Head of caudate nucleus (tissue), 42 donors: ENCODE data around the gene TUBB.
"Not testable (repeated sequence)": the region's sequence is repeated elsewhere in the genome, so short reads cannot be mapped to it uniquely, and the experiment has no call there.

Experiments
- DNase-seq, 42 donors: peaks; one replicate each; pipeline versions ENCODE4 v3.0.0 to v3.0.0-alpha.2; 2020 to 2021; ENCODE audit warnings: mixed read lengths in 7 of 42
- intact Hi-C: fragments of 100-400 bp; cut with DNase I; formaldehyde crosslinking; loops from one replicate; pipeline ENCODE4 v1.15.0; 2022

Gene TUBB

DNA sequence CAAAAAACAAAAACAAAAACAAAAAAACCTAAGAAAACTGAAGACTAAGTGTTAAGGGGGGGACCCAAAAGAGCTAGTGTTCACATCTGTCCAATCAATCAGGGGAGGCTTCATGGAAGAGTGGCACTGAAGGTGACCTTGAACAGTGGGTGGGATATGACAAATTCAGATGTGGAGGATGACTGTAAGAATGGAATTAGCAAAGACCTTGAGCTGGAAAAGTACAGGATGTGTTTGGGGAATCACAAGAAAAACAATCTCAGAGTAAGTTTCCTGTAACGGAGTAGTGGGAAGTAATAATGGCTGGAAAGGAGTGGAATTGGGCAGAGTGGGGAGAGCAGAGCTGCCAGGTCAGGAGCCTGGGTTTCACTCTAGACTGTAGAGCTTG lies 27.1 kb downstream of the TUBB start:
- DNase-seq, result no peak
- intact Hi-C loops, result loop anchor here (10.0 kb wide), 1 partner anchor 138 kb away; the partner anchor contains the start of gene DDR1

DNA sequence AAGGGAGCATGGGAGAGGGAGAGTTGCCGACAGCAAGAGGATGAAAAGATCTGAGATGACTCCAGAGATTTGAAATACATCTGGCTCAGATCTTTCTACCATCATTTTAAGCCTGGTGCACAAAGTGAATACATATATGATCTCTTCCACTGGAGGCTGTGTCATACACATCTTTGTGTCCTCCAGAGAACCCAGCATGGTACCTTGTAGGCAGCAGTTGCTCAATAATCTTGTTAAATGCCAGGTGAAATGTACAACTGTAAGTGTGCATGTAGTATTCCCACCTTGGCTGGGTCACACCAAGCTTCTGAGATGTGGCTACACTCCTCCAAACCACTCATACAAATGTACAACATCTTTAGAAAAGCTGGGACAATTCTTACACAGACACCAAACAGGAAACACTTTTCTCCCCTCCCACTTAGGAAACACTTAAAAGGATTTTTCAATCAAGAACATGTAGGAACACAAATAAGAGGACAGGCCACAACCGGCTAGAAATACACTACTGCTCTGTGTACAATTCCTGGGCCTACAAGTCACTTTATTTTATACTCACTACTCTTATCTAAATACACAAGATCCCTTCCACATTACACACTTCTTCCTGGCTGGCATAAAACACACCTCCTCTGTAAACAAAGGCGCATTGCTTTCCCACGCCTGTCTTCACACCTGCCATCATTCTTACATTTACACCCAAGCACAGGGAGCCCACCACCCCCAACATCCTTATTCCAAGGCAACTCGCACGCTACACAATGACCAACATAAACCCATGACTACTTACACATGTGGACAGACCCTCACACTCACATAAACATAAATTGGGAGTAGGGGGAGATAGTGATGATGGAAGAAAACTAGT lies 28.0 kb downstream of the TUBB start:
- intact Hi-C loops, result loop anchor here (10.0 kb wide), 1 partner anchor 137 kb away; the partner anchor contains the start of gene DDR1
- no peak for DNase-seq

DNA sequence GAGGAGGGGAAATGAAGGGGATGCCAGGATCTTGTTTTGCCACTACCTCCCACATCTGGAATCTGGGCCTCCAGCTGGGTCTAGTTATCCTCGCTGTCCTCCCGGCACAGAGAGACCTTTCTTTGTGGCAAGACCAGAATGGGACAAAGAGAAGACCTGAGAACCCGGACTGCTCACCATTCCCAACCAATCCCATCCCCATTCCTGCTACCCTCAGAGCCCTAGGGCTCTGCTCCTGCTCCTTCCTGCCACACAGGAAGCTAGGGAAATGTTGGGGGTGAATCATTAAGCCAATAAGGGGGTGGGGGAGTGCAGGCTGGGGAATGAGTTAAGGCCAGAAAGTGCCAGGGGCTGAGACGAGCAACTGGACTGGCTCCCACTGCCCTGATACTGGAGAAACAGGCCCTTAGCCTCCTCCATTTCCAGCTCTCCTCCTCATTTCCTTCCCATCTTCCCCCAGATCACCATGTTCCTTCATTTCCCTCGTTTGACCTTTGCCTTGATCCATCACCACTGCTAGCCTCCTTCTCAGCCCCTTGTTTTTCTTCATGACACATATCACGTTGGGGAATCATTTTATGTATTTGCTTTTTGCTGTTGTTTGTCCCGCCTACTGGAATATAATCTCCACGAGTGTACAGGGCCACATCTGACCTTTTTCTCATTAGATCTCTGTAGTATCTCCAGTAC lies 28.8 kb downstream of the TUBB start:
- intact Hi-C loops, result loop anchor here (10.0 kb wide), 1 partner anchor 136 kb away; the partner anchor contains the start of gene DDR1
- no peak for DNase-seq

DNA sequence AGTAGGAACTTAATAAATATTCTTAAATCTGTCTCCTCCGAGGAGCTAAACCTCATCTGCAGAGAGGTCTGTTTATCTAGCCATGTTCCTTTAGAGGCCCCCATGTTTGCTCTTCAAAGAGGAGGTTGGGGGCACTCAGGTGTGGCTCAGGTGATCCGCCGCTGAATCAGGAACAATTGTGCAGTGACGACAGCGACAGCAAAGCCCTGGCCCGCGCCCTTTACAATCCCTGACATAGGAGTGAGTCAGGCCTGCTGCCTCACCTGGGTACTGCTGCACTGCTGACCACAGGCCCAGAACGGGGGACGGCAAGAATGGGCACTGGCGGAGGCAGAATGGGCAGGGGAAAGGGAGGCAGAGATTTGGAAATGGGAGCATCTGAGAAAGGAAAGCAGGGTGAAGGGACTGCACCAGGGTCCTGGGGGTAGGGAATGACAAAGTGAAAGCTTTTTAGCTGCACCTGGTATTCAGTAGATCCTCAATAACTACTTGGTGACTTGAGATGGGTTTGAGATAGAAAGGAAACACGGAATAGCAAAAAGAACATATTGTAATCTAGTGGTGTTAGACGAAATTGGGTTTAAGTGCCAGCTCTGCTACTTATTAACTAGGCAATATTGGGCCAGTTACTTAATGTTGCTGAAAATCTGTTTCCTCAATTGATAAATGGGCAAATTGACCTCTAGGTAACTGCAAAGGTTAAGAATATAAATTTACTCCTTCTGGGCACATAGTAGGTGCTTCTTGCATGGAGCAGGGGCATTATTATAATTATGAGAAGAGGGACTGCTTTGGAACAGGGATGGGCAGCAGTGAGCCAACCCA lies 29.6 kb downstream of the TUBB start:
- intact Hi-C loops, result loop anchor here (10.0 kb wide), 1 partner anchor 135 kb away; the partner anchor contains the start of gene DDR1
- DNase-seq, result no peak

DNA sequence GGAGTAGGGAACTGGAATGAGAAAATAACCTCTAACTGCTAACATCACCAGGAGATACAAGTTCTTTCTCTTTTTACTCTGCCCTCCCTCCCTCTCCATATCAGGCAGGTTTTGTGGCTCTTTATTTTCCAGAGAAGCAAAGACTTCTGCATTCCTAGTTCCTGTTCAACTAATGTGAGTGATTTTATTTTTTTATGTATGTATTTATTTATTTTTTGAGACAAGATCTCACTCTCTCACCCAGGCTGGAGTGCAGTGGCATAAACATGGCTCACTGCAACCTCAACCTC lies 30.2 kb downstream of the TUBB start:
- intact Hi-C loops, result no loop called here
- DNase-seq, result no peak

DNA sequence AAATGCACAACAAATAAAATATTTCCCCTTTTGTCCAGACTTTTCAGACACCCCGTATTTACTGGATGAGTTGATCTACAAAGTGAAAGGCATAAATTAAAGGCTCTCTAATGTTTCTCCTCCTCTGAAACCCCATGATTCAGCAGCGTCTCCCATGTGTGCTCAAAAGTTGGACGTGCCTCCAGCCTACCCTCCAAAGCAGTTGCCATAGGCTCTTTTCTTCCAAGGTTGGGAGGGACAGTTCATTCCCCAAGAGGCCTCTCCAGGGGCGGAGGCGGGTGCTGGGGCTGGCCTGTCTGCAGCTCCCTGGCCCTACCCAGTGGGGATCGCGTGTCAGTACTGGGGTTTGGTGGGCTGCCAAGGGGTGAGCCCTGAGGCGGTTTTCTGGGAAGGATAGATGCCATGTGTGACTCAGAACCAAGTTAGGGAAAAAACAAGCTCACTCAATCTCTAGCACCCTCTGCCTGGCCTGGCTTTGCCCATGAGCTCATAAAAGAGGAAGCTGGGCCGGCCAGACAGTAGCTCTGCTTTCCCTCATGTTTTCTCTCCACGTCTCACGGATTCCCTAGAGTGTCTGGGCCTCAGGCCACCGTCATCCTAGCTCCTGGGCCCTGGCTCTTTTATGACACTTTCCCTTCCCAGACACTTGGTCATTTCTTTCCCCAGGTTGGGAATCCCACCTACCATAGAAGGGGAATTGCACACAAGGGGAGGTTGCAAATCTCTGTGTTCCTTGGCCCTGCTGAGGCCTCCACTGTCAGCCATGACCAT lies 32.2 kb downstream of the TUBB start:
- peak in 38 of 42 donors; percentile 6 to 81 (median 39) for DNase-seq
- intact Hi-C loops, result no loop called here

DNA sequence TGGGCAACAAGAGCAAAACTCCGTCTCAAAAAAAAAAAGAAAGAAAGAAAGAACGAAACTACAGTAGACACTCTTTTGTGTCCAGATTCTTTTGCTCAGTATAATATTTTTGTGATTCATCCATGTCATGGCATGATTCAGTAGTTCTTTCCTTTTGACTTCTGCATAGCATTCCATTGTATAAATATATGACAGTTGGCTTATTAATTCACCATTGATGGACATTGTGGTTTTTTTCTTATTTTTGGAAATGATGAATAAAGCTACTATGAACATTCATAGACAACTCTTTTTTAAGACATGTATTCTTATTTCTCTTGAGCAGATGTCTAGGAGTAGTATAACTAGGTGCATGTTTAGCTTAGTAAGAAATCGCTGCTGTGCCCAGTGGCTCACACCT lies 34.5 kb downstream of the TUBB start:
- intact Hi-C loops, result no loop called here
- no peak for DNase-seq

DNA sequence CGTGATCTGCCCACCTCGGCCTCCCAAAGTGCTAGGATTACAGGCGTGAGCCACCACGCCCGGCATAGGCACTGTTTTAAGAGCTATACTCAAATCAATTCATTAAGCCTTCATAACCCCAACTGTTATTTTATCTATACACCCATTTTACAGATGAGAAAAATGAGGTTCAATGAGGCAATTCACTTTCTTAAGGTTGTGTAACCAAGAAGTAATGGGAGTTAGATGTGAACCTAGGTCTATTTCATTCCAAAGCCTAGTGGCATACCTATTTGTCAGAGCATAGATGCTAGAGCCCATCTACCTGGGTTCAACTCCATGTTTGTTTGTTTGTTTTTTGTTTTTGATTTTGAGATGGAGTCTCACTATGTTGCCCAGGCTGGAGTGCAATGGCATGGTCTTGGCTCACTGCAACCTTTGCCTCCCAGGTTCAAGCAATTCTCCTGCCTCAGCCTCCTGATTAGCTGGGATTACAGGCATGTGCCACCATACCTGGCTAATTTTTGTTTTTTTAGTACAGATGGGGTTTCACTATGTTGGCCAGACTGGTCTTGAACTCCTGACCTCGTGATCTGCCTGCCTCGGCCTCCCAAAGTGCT lies 36.4 kb downstream of the TUBB start:
- DNase-seq, intact Hi-C loops: not testable (repeated sequence)

DNA sequence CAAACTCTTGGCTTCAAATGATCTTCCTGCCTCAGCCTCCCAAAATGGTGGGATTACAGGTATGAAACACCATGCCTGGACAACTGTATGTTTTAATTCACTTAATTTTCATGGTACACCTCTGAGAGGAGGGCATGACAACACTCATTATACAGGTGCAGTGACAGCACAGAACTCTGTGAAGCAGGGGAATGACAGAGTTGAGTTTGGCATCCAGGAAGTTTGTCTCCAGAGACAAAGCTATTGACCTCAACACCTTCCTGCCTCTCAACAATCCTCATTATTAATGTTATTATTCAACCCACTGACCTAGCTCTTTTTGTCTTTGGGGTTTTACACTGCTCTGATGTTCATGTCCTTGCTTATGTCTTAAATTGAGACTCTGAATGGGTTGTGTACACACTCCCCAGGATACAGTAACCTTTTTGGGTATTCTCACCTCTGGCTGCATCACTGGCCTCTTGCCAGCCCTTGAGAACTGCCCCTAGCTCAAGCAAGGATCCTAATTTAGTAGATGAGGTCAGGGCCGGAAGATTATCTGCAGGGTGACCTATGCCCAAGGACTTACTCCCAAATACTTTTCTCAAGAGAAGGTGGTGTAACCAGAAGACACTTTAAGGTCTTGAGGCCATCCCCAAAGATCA lies 37.2 kb downstream of the TUBB start:
- intact Hi-C loops, result no loop called here
- no peak for DNase-seq

DNA sequence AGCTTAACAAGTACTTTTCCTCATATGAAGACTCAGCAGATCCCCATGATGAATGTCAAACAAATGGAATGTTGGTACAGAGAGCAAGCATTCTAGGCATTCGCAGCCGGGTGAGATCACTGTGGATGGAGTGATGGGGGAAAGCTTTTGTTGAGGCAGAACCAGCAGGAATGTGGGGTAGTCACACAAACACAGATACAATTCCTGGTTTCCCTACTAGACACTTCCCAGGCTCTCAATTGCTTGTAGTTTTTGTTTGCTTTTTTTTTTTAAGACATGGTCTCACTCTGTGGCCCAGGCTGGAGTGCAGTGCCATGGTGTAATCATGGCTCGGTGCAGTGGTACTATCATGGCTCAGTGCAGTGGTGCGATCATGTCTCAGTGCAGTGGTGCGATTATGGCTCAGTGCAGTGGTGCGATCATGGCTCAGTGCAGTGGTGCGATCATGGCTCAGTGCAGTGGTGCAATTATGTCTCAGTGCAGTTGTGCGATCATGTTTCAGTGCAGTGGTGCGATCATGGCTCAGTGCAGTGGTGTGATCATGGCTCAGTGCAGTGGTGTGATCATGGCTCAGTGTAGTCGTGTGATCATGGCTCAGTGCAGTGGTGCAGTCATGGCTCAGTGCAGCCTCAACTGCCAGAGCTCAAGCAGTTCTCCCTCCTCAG lies 39.6 kb downstream of the TUBB start:
- intact Hi-C loops, result no loop called here
- no peak for DNase-seq

DNA sequence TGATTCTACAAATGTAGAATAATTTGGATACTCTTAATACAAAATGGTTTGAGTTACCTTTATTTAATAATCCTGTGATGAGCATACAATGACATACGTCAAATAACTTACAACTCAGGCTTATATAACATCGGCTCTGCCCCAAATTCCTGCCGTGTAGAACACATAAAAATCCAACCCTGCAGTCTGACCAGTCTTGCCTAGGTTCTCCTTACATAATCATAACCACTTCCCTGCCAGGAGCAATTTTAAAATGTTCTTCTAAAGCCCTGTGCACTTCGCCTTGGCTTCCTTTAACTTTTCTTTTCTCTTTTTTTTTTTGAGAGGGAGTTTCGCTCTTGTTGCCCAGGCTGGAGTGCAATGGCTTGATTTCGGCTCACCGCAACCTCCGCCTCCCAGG lies 40.4 kb downstream of the TUBB start:
- intact Hi-C loops, result no loop called here
- no peak for DNase-seq

DNA sequence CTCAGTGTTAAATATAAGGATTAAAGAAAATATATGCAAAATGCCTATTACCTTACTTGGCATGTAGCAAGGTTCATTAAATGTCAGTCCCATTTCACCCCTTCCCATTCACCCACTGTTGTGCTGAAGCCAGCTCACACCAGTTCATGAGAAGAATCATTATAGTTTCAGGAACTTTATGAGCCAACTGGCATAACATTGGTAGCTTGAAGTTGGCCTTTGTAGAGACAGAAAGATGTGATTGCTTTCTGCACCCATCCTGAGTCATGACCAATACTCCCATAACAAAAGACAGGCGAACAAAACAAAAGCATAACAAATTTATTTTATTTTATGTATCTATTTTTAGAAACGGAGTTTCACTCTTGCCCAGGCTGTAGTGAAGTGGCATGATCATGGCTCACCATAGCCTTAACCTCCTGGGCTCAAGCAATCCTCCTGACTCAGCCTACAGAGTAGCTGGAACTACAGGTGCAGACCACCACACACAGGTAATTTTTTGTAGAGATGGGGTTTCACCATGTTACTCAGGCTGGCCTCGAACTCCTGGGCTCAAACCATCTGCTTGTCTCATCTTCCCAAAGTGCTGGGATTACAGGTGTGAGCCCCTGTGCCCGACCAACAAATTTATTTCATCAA lies 41.8 kb downstream of the TUBB start:
- intact Hi-C loops, result no loop called here
- no peak for DNase-seq

DNA sequence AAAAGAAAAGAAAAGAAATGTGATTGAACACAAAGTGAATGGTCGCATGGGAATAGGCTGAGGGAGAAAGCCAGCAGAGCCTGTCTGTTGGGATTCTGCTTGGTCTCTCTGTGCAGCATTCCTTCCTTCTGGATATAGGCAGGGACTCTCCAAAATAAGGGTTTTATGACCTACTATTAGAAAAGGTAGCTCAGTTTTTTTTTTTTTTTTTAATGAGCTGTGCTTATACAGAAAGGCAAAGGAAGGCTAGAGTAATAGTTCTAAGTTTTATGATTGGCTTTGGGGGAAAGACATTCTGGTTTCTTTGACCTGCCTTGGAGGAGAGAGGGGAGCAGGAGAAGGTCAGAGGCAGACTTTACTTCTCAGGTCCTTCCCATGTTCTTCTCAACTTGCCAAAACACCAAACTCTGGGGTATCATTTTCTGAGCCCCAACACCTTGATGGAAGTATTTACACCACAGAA lies 43.0 kb downstream of the TUBB start:
- intact Hi-C loops, result no loop called here

DNA sequence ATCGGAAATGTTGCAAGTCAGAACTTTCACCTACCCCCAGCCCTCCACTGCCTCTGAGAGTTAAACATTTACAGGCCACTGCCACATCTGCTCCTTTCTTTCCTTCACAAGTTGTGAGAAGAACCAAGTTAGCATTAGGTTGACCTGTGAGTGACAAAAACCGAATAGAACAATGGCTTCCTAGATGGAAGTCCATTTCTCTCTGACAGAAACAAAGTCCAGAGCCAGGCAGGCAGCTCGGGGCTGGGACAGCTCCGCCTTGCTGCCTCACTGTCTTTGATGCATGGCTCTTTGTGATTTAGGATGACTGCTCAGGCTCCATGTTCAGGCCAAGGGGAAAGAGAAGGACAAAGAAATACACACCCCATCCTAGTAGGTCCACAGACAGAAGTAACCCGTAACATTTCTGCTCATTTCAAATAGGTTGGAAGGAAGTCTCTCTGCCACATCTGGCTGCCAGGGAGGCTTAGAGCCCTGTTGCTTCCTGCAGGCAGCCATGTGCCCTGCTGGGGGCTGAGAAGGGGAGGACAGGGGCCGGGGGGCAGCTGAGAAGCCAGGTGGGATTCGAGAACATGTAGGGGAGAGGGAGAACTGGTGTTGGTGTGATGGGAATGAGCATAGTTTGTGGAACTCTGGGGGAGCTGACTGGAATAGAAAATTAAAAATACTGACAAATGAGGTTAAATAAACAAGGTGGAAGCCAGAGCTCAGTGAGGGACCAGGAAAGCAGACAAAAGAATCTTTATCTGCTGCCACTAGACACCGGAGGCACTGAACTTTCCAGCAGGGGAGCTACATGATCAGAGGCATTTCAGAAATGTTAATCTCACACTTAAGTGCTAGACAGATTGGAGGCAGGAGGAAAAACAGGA lies 43.7 kb downstream of the TUBB start:
- intact Hi-C loops, result no loop called here
- DNase-seq, result peak in 4 of 42 donors; percentile 7 to 49 (median 20)

More for the DNA sequence above, 43.0 kb downstream of the TUBB start:
- DNase-seq, result no peak

DNA sequence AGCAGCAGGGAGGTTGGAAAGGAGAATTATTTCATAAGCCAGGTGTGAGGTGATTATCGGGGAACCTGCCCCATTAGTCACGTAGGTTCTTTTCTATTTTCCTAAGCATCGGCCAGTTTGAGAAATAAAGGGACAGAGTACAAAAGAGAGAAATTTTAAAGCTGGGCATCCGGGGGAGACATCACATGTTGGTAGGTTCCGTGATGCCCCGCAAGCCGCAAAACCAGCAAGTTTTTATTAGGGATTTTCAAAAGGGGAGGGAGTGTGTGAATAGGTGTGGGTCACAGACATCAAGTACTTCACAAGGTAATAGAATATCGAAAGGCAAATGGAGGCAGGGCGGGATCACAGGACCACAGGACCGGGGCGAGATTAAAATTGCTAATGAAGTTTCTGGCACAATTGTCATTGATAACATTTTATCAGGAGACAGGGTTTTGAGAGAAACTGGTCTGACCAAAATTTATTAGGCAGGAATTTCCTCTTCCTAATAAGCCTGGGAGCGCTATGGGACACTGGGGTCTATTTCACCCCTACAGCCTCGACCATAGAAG lies 44.4 kb downstream of the TUBB start:
- intact Hi-C loops, DNase-seq: not testable (repeated sequence)

DNA sequence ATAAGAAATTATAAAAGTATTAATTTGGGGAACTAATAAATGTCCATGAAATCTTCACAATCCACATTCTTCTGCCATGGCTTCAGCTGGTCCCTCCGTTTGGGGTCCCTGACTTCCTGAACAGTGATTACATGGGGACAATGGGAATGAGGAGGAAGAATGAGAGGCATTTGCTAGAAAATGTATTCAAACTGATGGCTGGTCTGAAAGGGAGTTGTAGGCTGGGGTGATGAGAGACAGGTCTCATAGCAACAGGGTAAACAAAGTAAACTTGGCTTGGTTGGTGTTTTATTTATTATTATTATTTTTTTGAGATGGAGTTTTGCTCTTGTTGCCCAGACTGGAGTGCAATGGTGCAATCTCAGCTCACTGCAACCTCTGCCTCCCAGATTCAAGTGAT lies 45.3 kb downstream of the TUBB start:
- intact Hi-C loops, DNase-seq: not testable (repeated sequence)
